MM.1S (cell line): ENCODE results near the gene TMIGD3.

ENCODE experiments used
- EZH2 ChIP-seq: fragments of 300-600 bp; sonication (generic); optimal IDR thresholded peaks from 2 replicates; pipeline ENCODE3; 2017; ENCODE audit warnings: low read depth, mild to moderate bottlenecking, antibody characterized with exemption, low read length, mixed read lengths
- EZH2phosphoT487 ChIP-seq: fragments of 300-600 bp; sonication (generic); IDR thresholded peaks from 2 replicates; pipeline ENCODE4 v1.6.1; 2018; ENCODE audit warnings: antibody characterized with exemption, low read length
- TF ChIP-seq, protein P1 (sequence below): fragments of 300-600 bp; sonication (generic); IDR thresholded peaks from 2 replicates; pipeline ENCODE4 v1.5.1; 2016; ENCODE audit warnings: antibody characterized with exemption, low read length, mixed read lengths

DNA sequence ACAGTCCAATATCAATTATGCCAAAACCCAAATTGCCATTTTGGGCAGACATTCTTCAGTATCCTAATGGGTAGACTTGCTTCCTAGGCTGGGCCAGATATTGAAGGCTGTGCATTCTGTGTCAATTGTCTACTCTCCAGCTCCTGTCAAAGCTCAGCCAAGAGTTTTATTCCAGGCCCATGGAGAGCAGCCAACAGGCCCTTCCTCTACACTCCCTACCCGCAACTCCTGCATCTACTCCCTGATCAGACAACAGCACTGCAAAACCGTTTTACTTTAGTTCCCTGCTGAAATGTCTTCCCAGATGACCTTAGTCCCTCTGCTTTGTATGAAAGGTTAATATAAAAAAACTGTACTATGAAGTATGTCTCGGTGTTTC is 6.6 kb upstream of the TMIGD3 start:
- TF ChIP-seq, protein P1, sequence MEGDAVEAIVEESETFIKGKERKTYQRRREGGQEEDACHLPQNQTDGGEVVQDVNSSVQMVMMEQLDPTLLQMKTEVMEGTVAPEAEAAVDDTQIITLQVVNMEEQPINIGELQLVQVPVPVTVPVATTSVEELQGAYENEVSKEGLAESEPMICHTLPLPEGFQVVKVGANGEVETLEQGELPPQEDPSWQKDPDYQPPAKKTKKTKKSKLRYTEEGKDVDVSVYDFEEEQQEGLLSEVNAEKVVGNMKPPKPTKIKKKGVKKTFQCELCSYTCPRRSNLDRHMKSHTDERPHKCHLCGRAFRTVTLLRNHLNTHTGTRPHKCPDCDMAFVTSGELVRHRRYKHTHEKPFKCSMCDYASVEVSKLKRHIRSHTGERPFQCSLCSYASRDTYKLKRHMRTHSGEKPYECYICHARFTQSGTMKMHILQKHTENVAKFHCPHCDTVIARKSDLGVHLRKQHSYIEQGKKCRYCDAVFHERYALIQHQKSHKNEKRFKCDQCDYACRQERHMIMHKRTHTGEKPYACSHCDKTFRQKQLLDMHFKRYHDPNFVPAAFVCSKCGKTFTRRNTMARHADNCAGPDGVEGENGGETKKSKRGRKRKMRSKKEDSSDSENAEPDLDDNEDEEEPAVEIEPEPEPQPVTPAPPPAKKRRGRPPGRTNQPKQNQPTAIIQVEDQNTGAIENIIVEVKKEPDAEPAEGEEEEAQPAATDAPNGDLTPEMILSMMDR = no peak
- TF ChIP-seq EZH2 = no peak
- TF ChIP-seq EZH2phosphoT487 = no peak
